Adrenal gland (tissue), 12 donors: ENCODE data around the gene CYP26A1. TPM values are rescaled to one million over a fixed set of nuclear protein-coding genes. Genes with fewer than 3 reads are reported as not detected.
A peak's percentile ranks its signal among the peaks of the same experiment; 100 is the strongest.

ENCODE experiments used
- DNase-seq, 7 donors: peaks; one replicate each; pipeline ENCODE4 v3.0.0-alpha.2; 2019 to 2020
- H3K27ac ChIP-seq, 5 donors: fragments of 200-600 bp; sonication (generic) in 4 of 5; 1 replicate in 3 of 5; 2 replicates in 2 of 5; pipeline versions ENCODE4 v1.5.1 to v1.8.0; 2016 to 2020; ENCODE audit warnings: mild to moderate bottlenecking in 1 of 5
- H3K27me3 ChIP-seq: fragments of 200-600 bp; 2 replicates; pipeline ENCODE4 v1.8.0; 2021
- H3K36me3 ChIP-seq, 2 donors: fragments of 200-600 bp; replicated peaks in 1 of 2; 1 replicate in 1 of 2; 2 replicates in 1 of 2; pipeline versions ENCODE4 v1.5.1 to v1.8.0; 2018 to 2022
- H3K4me1 ChIP-seq, 2 donors: fragments of 200-600 bp; replicated peaks in 1 of 2; 1 replicate in 1 of 2; 2 replicates in 1 of 2; pipeline versions ENCODE4 v1.5.1 to v1.8.0; 2018 to 2021
- H3K4me3 ChIP-seq, 4 donors: fragments of 200-600 bp; sonication (generic) in 3 of 4; one replicate each; pipeline ENCODE4 v1.5.1; 2016 to 2018
- H3K9me3 ChIP-seq, 3 donors: fragments of 200-600 bp; sonication (generic) in 1 of 3; replicated peaks in 1 of 3; 1 replicate in 2 of 3; 2 replicates in 1 of 3; pipeline versions ENCODE4 v1.5.1 to v1.8.0; 2016 to 2021
- CTCF ChIP-seq, 6 experiments: fragments of 450-650 bp in 4 of 6; fragments of 200-600 bp in 2 of 6; sonication (generic) in 1 of 6; IDR thresholded peaks; 1 replicate in 5 of 6; 2 replicates in 1 of 6; pipeline versions ENCODE4 v1.5.1 to v1.8.0; 2016 to 2021; ENCODE audit warnings: antibody characterized with exemption in 6 of 6, mild to moderate bottlenecking in 2 of 6, moderate library complexity in 1 of 6
- POLR2A ChIP-seq, 2 donors: fragments of 450-650 bp; IDR thresholded peaks; one replicate each; pipeline ENCODE4 v1.6.1; 2017; ENCODE audit warnings: antibody characterized with exemption in 2 of 2, mild to moderate bottlenecking in 2 of 2, moderate library complexity in 1 of 2
- WGBS, 4 donors: extraction: QIAGEN DNeasy Blood & Tissue Kit in 2 of 4; methylation state at CpG; one replicate each; pipeline versions ENCODE4 v1.1.5 to v1.1.7; 2013 to 2017; 5-methylcytosine and 5-hydroxymethylcytosine counted together
- intact Hi-C, 2 donors: fragments of 100-400 bp; cut with DNase I; formaldehyde crosslinking; loops; one replicate each; pipeline versions ENCODE4 v1.14.1 to v1.15.0; 2022 to 2023
- polyA plus RNA-seq, 3 donors: library from polyadenylated mRNA; stranded (reverse); fragments of 200-250 nt in 2 of 3; fragments of 350-450 nt in 1 of 3; fragmentation: Illumina TruSeq in 1 of 3; extraction: RNeasy Lipid Tissue Mini Kit (QIAGEN cat#74804) in 1 of 3; gene quantifications; one replicate each; pipeline ENCODE4 v1.2.3, GENCODE V29; 2013 to 2014
- total RNA-seq, 9 donors: library from RNA; depleted of rRNA in 4 of 9; stranded (reverse); fragments of >200 nt in 4 of 9; fragments of 120-200 nt in 1 of 9; fragmentation: NEBNext Ultra II Directional in 1 of 9; extraction: Animal tissue kit (Norgen Biotek cat#: 25700) in 1 of 9; gene quantifications; one replicate each; pipeline versions ENCODE4 v1.1.0 to v1.2.4, GENCODE V29; 2013 to 2023
- donor health status: healthy with polysubstance abuse.
- donor health status: Bipolar disorder and iron deficiency.
- donor health status: DM: yes; HTN: yes; CAD: no.
- donor health status: DM: no; HTN: no; CAD: no.
- donor health status: DM: no; HTN: no; CAD: no.
- donor health status: DM: yes; HTN: yes; CAD: no.

CYP26A1 gene
- total and polyA plus RNA-seq, 12 donors = 0.06 to 4.2 (median 0.42) TPM; not detected in 4

DNA sequence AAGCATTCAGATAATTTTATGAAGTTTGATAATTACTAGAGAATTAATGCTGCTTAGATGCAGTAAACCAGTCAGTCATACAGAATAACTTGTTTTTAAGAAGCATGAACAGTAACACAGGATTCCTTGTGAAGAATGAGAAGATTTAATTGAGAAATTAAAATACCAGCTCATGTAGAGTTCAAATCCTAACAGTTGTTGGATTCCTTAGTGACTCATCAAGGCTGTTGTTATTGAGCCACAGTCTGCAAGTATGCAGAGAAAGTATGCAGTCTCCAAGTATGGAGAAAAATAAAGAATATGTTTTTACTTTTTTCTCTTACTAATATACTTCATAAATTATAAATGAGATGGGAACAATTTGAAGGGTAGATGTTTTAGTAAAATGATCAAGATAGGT is 43.3 kb upstream of the CYP26A1 start:
- Histone ChIP-seq H3K9me3 (no peaks in the 10 kb centered on the region), H3K27ac (no peak overlapping the region), H3K27me3 (no peaks in the 10 kb centered on the region), H3K4me1 (peaks cover 0 to 9% of the 10 kb centered on the region in 2 donors), H3K4me3 (no peak overlapping the region), H3K36me3 (no peaks in the 10 kb centered on the region)
- peak in 1 of 7 donors; percentile 16 for DNase-seq
- intact Hi-C loops = no loop called here
- TF ChIP-seq CTCF (IDR thresholded peaks at IDR 0.05) (no peak), POLR2A (IDR thresholded peaks at IDR 0.05) (no peak)

DNA sequence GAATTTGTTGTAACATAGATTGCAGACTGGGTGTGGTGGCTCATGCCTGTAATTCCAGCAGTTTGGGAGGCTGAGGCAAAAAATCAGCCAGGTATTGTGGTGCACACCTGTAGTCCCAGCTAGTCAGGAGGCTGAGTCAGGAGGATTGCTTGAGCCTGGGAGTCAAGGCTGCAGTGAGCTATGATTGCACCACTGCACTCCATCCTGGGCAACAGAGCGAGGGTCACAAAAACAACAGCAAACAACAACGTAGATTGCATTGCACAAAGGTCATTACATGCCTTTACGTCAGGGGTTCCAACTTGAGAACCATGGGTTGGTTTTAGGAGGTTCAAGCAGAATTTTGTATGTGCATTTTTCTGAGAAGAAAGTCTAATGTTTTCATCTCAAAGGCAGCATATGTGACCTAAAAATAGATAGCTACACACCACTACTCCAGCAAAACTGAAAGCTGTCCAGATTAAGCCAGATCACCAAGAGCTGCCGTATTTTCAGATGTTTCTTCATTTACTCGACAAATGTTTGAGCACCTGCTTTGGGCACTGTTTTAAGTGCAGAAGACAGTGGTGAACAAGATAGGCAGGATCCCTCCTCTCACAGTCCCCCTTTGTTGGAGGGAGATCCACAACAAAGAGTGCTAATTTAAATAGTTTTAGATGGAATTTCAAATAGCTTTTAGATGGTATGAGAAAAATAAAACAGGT is 41.4 kb upstream of the CYP26A1 start:
- H3K4me3 ChIP-seq = no peak overlapping the region
- intact Hi-C loops = no loop called here

GRCh38 chr10:93032809-93033137 is 40.9 kb upstream of the CYP26A1 start:
- H3K27me3 ChIP-seq = no peaks in the 10 kb centered on the region
- H3K27ac ChIP-seq = no peak overlapping the region
- H3K4me3 ChIP-seq = no peak overlapping the region
- H3K4me1 ChIP-seq = peaks cover 0 to 9% of the 10 kb centered on the region in 2 donors
- TF ChIP-seq CTCF (IDR thresholded peaks at IDR 0.05) (no peak), POLR2A (IDR thresholded peaks at IDR 0.05) (no peak)
- H3K9me3 ChIP-seq = no peaks in the 10 kb centered on the region
- no peaks in the 10 kb centered on the region for H3K36me3 ChIP-seq
- intact Hi-C loops = no loop called here
- no peak for DNase-seq
- 95 to 100% (median 98%) methylated on average over 1 of the region's 1 CpG for WGBS, 4 donors

More for the DNA sequence above, 41.4 kb upstream of the CYP26A1 start:
- no peak overlapping the region for H3K27ac ChIP-seq
- H3K27me3 ChIP-seq = no peaks in the 10 kb centered on the region
- 90 to 99% (median 93%) methylated on average over 5 of the region's 5 CpGs for WGBS, 4 donors
- TF ChIP-seq POLR2A (IDR thresholded peaks at IDR 0.05) (no peak), CTCF (IDR thresholded peaks at IDR 0.05) (no peak)
- no peaks in the 10 kb centered on the region for H3K9me3 ChIP-seq
- DNase-seq = no peak
- H3K4me1 ChIP-seq = peaks cover 0 to 9% of the 10 kb centered on the region in 2 donors
- H3K36me3 ChIP-seq = no peaks in the 10 kb centered on the region

DNA sequence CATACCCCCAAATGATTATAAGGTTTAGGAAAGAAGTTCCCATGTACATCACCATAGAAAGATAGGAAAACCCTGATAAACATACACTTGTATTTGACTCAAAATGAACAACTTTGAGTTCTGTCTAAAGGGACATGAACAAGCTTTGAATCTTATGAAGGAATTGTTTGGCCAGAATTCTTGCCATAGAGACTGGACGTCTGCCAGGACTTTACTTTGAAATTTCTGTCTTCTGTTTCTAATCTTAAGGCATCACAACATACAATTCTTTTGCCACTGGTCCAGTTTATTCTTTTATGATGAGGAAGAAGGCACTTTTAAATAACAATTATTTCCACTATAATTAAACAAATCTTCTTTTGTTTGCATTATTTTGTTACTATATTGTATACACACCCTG is 39.3 kb upstream of the CYP26A1 start:
- TF ChIP-seq POLR2A (IDR thresholded peaks at IDR 0.05) = no peak
- no peak for TF ChIP-seq CTCF (IDR thresholded peaks at IDR 0.05)
- Histone ChIP-seq H3K4me3 (no peak overlapping the region), H3K27me3 (no peaks in the 10 kb centered on the region), H3K27ac (no peak overlapping the region), H3K4me1 (peaks cover 0 to 9% of the 10 kb centered on the region in 2 donors), H3K36me3 (no peaks in the 10 kb centered on the region), H3K9me3 (no peaks in the 10 kb centered on the region)
- WGBS, 4 donors = 56 to 74% (median 69%) methylated on average over 1 of the region's 1 CpG
- intact Hi-C loops = no loop called here
- no peak for DNase-seq
